NCI-H146 treated with DMSO at 0.1 percent for 48 hours (cell line): ENCODE results near the gene ASCL5.
"Not testable (repeated sequence)": the region's sequence is repeated elsewhere in the genome, so short reads cannot be mapped to it uniquely, and the experiment has no call there.

ENCODE experiments used
- DNase-seq: peaks from one replicate; lab custom pipeline; 2025; ENCODE audit not compliant: unreplicated experiment; lab: John Stamatoyannopoulos, UW

The ASCL5 gene, protein sequence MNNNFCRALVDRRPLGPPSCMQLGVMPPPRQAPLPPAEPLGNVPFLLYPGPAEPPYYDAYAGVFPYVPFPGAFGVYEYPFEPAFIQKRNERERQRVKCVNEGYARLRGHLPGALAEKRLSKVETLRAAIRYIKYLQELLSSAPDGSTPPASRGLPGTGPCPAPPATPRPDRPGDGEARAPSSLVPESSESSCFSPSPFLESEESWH

DNA sequence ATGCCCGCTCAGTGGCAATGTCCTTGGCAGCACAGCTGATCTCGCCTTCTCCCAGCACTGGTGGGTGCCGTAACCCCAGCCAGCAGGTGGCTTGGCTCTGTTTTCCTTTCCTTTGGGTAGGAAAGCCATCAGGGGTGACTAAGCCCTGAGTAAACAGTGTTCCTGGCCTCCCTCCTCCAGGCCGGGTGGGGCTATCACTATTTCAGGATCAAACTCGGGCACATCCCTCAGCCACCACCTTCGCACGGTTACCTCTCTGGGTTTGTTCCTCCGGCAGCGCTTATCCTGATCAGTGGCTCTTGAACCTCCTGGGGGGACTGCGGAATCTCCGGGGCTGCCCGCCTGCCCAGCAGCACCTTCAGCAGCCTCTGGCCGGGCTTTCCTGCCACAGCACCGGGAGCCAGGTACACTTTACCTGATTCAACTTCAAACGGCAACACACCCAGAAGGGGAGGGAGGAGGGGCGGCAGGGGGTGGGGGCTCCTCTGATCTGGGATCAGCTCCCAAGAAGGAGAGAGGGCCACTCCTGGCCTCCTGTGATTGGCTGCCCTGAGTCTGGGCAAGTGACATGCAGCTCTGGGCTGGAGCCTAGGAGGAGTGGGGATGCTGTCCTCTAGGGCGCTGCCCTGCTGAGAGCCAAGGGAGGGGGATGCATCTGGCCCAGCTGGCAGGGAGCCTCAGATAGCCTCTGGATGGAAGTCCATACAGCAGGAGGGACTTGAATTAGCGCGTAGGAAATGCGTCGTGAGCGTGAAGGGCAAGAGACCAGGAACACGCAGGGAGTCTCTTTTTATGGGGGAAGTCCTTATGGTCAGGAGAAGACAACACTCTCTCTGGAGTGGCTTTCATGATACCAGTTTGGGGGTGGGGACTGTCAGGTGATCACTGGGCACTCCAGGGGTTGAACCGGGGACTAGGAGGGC lies at the start of gene ASCL5:
Gene ASCL5, minus strand, starts transcription at position 353 of the 923 bp plus-strand sequence. CDS start 11,812 bp downstream, outside the sequence.
- peak; percentile 28 for DNase-seq

DNA sequence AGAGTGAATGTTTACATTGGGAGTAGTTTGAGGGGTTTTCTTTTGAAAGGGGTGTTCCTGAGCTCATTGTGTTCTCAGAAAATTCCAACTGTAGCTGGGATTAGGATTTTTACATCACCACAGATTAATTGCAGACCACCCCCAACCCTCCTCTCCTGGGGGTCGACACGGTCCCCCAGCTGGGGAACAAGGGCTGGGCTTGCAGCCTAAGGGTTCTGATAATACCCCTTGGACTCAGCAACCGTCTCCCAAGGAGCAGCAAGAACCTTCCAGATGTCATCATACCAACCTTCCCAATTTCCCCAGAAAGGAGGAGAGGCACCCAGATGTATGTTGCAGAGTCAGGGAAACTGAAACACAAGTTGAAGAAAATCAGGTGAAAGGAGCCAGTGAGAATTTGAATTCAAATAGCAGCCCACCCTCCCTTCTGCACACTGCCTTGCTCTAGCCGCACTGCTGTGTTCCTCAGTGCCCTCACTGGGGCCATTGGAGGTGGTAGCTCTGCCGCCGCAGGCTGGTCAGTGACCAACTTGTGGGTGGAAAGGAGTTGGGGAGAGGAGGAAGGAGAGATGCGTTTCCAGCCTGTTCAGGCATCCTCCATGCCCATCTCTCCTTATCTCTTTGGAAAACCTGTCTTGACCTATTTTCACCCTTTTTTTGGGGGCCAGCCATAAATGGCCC lies 49.0 kb upstream of the ASCL5 start:
- no peak for DNase-seq

DNA sequence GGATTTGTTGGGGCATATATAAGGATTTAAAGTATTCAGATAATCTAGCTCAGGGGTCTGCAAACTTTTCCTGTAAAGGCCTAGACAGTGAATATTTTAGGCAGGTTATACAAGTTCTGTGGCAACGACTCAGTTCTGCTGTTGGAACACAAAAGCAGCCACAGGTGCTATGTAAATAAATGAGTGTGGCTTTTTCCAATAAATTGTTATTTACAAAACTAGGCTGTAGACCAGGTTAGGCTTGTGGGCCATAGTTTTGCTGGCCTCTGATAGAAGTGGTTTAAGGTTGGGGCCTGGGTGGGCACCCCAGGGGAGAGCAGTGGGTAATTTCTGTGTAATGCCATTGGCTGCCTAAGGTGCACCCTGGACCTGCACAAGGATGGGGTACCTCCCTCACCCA lies 46.8 kb upstream of the ASCL5 start:
- DNase-seq: no peak

DNA sequence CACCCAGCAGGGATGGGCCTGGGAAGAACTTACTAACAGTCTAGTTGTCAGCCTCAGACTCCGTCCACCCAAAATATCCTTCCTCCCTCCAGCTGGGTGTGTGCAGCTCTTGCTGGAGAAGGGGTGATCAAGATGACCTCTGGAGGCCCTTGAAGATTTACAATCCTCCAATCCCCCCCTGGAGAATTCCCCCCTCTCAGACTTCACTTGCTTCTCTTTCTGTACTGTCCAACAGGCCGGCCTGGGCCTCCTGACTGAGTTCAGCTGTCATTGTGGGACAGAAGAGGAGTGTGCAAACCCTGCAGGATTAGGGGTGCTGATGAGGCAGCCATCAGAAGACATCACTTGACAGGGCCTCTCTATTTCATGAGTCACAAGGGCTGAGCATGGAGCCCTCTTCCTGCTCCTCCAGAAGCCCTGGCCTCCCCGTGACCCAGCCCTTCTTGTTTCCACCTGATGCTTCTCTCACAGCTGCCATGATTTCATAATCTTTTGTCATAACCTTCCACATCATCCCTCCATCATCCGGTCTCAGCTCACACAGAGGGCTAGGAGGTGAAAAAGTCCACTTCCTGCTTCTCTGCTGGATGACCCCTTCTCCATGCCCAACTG lies 46.1 kb upstream of the ASCL5 start:
- no peak for DNase-seq

DNA sequence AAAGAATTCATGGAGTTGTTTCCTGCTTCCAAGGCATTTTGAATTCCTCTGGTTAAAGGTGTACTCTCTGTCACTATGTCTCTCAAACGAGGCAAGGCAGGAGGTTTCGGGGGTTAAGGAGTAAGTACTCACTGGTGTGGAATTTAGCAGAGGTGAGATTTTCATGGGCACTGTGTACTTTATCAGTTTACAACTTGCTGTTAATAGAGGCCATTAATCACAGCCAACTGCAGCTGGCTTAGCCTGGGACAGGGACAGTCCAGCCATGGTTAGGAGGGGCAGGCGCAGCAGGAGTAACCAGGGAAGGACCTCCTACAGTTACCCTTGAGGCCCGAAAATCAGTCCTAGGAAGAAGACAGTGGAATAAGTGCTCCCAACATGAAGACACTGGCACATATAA lies 45.3 kb upstream of the ASCL5 start:
- no peak for DNase-seq

DNA sequence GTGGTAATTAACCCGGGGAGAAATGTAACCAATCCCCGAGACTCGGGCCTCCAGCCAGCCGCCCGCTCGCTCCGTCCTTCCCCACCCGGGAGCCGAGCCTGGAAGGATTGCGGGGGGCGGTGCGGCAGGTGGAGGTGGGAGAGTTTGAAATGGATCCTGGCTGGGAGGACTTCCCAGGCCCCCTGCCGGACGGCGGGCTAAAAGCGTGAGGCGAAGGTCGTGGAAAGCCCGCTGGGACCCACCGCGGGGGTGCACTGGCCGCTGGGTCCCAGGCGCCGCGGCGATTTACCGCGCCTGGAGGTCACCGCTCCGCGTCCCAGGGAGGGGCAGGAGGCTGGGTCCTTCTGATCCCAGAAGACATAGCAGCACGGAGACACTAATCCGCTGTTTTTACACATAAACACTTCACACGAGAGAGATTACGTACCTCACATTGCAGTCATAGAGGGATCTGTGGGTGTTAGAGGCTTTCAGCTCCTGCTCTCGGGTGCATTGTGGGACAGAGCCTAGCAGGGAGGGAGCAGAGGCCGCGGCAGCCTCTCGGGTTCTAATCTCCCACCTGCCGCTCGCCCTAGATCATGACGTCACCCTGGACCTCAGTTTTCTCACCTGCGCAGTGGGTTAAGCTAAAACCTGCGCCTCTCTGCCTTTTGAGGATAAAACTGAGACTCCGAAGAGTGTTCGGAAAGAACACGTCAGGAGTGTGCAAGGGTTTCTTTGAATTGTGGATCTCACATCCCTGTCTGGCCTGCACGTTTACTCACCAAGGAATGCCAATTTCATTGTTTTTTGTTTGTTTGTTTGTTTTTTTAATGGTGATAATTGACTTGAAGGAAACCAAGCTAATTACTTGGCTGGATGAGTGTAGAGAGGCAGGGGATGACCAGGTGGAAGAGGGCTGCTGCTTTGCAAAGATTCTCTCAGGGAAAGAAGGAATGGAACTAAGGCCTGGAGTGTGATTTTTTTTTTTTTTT lies 44.4 kb upstream of the ASCL5 start:
- no peak for DNase-seq

DNA sequence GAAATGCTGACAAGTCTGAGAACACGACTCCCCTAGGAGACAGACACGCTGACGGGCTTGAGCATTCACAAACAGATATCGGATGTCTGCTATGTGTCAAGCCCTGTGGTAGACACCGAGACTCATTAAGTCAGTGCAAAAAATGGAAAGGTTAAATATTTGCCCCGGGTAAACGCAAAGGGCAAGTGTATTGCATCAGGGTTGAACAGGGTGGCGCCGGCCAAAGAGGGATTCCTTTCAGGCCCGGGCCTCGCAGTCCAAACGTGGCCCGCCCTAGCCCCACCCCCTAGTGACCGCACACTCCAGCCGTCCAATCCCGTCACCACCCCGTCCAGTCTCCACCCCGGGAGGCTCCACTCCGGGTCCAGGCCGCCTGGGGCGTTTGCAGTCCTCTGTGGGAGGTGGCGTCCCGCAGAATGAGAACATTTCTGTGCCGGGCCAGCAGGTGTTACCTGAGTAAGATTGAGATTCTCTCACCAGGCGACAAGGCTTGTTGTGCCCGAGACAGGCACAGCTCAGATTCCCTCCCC lies 43.6 kb upstream of the ASCL5 start:
- DNase-seq: peak; percentile 95

DNA sequence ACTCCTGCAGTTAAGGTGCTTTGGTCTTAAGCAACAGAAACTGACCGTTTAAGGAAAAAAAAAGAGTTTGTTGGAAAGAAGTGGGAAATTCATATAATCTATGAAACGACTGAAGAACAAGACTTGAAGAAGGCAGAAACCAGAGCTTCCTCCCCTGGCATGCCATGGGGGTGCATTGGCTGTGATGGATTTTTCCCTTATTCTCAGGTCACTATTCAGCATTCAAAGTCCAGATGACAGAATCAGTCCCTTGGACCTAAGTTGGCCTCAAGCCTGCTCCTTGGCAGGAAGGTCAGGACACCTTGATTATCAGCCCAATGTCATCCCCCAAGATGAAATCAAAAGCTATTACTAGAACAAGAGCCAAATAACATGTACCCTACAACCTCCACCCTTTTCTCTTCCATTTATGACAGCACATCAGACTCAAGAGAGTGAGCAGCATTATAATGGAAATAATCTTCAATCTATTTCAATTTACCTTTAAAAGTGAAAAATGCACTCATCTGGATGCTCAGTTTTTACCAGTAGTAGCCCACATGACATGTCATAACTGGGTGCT lies 43.1 kb upstream of the ASCL5 start:
- DNase-seq: no peak

DNA sequence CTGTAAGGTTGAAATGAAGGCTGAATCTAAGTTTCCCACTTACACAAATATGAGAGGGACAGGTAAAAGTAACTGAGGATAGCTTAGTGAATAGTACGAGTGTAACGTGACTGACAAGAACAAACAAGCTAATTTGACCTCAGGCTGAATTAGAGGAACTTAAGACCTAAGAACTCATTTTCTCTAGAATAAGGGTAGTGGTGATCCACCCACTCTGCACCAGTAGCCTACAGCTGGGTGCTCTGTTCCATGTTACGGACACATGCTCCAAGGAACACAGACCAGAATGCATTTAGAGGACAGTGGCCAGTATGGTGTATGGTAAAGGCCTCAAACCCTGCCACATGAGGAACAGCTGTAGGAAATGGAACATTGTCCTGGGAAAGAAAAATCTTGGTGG lies 42.2 kb upstream of the ASCL5 start:
- DNase-seq: no peak

DNA sequence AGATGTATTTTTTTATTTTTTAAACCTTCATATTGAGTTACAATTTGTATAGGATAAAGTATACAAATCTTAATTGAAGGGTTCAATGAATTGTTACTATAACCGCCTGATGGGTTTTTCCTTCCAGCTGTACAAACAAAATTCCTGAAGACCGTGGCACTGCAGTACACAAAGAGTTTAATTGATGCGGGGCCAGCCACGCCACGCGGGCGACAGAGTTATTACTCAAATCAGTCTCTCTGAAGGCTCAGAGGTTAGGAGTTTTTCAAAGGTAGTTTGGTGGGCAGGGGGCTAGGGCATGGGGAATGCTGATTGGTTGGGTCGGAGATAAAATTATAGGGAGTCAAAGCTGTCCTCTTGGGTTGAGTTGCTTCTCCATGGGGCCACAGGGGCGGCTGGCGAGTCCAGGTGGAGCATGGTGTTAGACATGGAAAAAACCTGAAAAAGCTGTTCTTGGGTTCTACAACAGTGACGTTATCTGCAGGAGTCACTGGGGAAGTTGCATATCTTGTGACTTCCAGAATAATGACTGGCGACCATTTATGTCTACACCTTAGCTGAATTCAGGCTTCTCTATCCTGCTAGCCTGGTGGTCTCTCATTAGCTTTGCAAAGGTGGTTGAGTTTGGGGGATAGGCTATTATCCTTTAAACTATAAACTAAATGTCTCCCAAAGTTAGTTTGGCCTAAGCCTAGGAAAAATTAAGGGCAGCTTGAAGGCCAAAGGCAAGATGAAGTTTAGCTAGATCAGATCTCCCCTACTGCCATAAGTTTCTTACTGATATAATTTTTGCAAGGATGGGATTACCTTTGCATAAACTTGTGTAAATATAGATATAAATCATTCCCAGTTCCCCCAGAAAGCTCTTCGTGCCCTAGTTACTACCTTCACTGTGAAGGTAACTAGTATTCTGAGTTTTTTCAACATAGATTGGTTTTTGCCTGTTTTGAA lies 40.3 kb upstream of the ASCL5 start:
- peak; percentile 73 for DNase-seq

DNA sequence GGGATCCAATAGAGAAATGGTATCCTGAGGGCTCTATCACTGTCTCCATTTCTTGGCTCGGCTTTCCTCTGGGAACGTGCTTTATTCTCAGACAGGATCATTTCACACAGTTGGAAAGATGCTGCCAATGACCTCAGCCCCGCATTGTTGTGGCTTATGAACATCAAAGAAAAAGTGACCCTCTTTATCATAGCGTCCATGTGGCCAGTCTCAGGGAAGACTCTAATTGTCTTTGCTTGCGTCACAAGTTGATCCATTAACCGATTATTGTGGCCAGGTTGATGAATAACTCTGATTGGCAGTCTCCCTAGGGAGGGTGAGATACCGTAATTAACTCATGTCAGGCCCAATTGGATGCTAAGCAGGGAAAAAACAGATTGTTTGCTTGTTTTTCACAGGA lies 37.7 kb upstream of the ASCL5 start:
- no peak for DNase-seq

DNA sequence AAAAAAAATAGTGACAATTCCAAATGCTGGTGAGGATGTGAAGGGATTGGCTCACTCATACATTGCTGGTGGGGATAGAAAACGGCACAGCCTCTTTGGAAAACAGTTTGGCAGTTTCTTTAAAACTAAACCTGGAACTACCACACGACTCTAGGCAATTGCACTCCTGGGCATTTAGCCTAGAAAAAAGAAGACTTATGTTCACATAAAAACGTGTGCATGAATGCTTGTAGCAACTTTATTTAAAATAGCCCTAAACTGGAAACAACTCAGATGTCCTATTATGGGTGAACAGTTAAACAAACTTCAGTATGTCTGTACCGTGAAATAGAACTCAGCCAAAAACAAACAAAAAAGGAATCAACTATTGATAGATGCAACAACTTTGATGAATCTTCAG lies 36.7 kb upstream of the ASCL5 start:
- no peak for DNase-seq

DNA sequence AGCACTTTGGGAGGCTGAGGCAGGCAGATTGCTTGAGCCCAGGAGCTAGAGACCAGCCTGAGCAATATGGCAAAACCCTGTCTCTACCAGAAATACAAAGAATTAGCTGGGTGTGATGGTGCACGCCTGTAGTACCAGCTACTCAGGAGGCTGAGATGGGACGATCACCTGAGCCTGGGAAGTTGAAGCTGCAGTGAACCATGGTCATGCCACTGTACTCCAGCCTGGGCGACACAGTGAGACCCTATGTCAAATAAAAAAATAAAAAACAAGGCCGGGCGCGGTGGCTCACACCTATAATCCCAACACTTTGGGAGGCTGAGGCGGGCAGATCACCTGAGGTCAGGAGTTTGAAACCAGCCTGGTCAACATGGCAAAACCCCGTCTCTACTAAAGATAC lies 36.1 kb upstream of the ASCL5 start:
- not testable (repeated sequence) for DNase-seq

DNA sequence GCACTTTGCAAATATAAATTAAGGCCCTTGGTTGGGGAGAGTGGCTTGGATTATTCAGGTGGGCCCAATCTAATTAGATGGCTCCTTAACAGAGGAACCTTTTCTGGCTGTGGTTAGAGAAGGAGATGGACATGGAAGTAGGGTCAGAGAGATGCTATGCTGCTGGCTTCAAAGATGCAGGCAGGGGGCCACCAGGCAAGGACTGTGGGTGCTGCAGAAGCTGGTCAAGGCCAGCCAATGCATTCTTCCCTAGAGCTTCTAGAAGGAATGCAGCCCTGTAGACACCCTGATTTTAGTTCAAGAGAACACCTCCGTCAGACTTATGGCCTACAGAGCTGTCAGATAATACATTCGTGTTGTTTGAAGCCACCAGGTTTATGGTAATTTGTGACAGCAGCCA lies 31.0 kb upstream of the ASCL5 start:
- no peak for DNase-seq

DNA sequence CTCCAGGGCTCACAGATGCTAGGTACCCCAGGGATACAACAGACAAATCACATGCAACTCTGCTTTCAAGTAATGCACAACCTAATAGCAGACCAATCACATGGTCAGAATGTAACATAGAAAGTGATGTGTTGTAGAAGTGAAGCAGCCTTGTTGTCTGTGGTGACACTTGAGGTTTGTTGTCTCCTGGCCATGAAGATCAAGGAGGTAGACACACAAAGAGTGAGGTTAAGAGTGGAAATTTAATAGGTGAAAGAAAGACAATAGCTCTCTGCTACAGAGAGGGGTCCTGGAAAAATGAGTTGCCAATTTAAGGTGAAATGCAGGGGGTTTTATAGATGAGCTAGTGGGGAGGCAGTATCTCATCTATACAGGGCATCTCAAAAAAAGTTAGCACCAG lies 29.8 kb upstream of the ASCL5 start:
- no peak for DNase-seq

DNA sequence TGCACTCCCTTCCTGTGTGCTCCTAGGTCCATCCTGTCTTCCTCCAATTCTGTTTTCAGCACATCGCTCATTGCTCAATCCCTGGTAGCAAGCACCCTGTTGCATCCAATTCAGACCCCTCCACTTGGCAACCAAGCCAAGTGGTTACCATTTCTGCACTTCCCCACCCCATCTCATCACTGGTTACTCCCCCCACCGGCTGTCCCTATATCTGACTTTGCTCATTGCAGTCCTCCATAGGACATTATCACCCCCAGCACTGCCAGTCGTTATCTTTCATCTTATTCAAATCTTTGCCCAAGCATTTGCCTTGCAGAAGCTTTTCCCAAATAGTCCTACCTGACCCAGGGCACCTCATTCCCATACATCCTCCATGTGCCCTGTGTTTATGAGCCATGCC lies 29.4 kb upstream of the ASCL5 start:
- DNase-seq: no peak

DNA sequence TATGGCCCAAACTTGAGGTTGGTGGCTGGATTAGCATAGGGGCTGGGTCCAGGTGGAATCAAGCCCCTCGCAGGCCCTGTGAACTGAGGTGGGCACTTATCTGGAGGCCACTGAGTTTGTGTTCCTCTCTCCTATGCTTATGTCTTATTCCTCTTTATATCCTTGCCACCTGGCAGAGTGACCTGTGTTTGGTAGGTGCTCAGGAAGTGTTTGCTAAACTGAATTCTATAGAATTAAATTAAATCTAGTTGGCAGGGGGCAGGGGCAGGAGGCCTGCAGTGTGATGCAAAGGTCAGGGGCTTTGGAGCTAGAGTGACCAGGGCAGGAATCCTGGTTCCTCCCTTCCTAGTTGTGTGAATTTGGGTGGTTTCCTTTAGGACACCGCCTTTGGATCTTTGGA lies 28.4 kb upstream of the ASCL5 start:
- no peak for DNase-seq

DNA sequence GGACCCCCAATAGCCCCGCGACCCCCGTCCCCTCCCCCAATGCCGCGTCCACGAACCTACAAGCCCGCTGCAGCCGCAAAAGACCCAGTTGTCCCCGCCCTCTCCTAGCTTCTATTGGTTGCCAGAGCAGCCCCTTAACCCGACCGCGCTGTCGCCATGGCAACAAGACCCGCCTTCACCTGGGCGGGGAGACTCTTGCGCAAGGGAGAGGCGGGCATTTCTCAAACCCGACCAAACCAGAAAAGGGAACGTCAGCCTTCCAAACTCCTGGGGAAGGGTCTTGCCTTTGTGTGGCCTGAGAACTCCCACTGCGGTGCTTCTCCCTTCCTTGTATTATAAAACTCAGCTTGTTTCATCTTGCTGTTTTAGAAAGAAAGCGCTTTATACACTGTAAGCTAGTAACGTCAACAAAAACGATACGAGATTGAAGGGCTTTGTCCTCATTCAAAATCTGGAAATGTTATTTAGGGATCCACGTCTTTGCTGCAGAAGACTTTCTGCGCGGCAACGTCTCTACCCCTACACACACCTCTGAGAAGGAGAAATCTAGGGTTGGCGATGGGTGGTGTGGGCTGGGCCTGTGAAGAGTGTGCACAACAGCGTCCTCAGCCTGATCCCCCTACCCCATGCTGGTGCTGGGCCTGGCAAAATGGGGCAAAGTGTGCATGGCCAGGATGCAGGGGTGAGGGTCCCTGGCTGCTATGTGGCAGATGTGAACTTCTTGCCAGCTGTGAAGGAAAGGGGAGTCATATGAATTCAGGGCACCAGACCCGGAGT lies 27.6 kb upstream of the ASCL5 start, which contains the start of gene TMEM9:
Gene TMEM9, minus strand, starts transcription at position 86 of the 777 bp plus-strand sequence. CDS start 551 bp downstream, outside the sequence.
- DNase-seq: peak; percentile 92
